GM19351 (cell line): ENCODE measurements around the gene ATP2A1.
"Not testable (repeated sequence)": the region's sequence is repeated elsewhere in the genome, so short reads cannot be mapped to it uniquely, and the experiment has no call there.

Experiments used
- ATAC-seq: cut with Tn5 transposase; IDR thresholded peaks from one replicate; pipeline ENCODE4 v1.9.1; 2021; ENCODE audit warnings: mild to moderate bottlenecking, moderate library complexity; ENCODE audit not compliant: unreplicated experiment

ATP2A1 gene

DNA sequence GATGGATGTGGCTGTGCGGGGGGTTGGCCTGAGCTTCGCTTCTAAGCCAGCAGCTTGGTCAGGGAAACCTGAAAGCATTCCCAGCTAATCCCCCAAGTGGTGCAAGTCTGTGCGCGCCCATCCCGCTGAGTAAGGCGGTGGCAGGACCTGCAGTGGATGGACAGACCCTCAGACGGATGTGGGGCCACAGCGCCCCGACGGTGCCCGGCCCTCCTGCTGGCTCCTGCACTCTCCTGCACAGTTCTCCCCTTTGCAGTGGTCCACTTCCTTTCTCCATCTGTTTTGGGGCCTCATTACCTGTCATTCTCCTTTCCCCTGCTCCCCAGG lies 2.3 kb downstream of the ATP2A1 start:
- ATAC-seq = no peak

DNA sequence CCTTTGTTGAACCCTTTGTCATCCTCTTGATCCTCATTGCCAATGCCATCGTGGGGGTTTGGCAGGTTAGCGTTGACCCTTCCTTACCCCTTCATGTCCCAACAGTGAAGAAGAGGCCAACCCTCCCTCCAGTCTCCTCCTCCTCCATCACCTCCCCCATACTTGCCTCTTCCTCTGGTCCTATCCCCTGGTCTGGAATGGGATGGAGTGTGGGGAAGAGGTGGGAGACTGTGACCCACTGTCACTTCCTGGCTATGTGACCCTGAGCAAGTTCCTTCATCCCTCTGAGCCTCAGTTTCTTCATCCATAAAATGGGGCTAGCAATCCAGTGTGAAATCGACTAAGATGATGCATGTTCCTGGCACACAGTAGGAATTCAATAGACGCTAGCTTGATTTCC lies 2.7 kb downstream of the ATP2A1 start:
- no peak for ATAC-seq

DNA sequence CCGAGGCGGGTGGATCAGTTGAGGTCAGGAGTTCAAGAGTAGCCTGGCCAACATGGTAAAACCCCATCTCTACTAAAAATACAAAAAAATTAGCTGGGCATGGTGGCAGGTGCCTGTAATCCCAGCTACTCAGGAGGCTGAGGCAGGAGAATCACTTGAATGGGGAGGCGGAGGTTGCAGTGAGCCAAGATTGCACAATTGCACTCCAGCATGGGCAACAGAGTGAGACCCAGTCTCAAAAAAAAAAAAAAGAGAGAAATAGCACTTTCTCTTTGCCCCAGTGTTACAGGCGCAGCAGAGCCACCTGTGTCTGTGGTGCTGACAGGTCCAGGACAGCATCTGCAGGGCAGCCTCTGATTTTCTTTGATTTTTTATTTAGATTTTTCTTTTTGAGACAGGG lies 3.3 kb downstream of the ATP2A1 start:
- ATAC-seq = not testable (repeated sequence)

DNA sequence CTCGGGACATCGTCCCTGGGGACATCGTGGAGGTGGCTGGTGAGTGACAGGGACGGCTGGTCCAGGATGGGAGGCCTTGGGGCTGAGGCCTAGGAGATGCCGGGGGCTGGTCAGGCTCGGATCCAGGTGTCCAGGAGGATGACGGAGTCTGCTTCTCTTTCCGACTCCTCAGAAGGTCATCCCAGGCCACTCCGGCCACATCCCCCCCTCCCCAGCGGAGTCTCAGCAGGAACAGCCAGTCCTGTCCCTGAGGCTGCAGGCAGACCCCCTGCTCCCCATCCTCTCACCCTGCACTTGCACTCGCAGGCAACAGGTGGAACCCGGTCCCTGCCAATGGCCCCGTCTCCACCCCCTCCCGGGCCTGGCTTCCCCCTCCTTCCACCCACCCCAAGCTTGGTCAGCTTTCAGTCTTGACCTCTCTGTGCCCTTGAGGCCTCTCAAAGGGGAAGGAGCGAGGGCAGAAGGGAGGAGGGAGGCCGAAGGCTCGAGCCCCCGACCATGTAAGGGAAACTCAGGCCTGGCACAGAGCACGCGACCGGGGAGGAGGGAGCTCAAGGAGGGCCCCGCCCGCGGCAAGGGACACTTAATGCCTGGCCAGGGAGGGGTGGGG lies 4.4 kb downstream of the ATP2A1 start:
- ATAC-seq = no peak

DNA sequence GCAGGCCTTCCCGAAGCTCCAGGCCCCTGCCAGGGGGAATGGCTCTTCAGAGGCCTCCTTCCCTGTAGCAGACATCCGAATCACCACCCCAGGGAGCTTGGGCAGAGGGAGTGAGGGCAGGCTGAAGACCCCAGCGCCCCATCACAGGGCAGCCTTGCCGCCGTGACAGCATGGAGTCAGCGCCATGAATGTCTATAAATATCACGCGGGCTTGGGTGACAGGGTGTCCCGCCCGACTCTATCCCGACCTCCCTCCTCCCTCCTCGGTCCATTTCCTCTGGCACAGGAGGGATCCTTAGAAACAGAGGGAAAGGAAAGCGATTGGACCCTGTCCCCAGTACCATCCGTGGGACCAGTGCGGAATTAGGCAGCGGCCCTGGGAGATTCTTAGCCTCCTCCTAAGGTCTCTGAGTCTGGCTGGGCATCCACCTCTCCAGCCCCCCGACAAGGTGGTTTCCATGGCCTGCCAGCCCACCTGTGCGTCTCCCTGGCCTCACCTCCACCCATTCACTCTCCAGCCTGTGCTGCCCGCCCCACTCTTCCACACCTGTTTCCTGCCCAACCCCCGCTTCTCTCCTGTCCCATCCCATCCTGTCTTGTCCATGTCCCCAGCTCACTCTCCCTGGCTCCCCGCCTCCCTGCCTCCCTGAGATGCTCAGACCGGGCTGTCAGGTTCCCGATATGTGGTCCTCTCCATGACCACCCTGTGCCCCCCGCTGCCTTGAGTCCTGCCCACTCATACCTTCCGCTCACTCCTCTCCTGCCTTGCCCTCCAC lies 5.1 kb downstream of the ATP2A1 start:
- ATAC-seq = no peak

DNA sequence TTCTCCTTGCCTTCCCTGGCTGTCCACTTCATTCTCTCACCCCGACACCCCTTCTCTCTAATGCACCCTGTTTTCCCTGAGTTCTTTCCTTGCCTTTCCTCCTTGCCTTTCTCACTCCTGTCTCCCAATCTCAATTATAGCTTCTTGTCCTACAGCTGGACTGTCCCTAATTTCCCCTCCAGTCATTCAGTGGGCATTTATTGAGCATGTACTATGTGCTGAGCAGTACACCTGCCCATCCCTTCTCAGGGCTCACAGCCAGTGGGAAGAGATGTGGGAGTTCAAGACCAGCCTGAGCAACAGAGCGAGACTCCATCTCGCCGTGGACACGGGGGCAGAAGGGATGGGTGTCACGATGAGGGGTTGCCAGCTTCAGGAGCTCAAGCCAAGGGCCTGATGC lies 5.8 kb downstream of the ATP2A1 start:
- no peak for ATAC-seq

DNA sequence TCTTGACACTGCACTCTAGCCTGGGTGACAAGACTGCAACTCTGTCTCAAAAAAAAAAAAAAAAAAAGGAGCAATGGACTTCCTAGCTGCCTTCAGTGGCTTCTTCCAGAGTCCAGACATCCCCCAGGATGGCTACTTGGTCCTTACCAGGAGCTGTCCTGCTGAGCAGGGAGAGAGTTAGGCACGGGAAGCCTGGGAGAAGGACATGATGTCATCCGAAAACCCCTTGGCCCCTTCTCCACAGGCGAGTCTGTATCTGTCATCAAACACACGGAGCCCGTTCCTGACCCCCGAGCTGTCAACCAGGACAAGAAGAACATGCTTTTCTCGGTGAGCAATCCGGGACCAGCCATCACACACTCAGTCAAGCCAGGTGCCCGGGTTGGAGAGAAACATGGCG lies 8.7 kb downstream of the ATP2A1 start:
- ATAC-seq = no peak

GRCh38 chr16:28890355-28890754 lies 12.1 kb downstream of the ATP2A1 start:
- ATAC-seq = not testable (repeated sequence)

GRCh38 chr16:28891964-28892890 lies 13.9 kb downstream of the ATP2A1 start:
- no peak for ATAC-seq

DNA sequence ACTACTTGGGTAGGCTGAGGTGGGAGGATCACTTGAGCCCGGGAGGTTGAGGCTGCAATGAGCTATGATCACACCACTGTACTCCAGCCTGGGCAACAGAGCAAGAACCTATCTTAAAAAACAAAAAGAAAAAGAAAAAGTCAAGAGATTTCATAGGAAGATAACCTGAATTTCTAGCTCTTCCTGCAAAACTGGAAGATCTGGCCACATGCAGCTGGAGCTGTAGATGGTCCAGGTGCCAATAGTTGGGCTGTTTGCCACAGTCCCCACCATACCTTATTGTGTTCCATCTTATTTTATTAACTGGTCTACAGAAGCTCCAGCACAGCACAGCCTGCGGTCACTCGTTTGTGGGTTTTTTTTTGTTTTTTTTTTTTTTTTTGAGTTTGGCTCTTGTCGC lies 15.0 kb downstream of the ATP2A1 start:
- no peak for ATAC-seq

DNA sequence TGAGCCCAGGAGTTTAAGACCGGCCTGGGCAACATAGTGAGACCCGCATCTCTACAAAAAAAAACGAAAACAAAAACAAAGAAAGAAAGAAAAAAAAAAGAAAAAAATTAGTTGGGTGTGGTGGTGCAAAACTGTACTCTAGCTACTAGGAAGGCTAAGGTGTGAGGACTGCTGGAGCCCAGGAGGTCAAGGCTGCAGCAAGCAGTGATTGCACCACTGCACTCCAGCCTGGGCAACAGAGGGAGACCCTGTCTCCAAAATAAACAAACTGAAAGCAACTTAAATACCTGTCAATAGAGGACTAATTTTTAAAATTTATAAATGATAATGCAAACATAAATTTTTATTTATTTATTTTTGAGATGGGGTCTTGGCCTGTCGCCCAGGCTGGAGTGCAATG lies 17.3 kb downstream of the ATP2A1 start:
- no peak for ATAC-seq

GRCh38 chr16:28897826-28898225 lies 19.5 kb downstream of the ATP2A1 start:
- no peak for ATAC-seq

GRCh38 chr16:28898266-28898665 lies 20.0 kb downstream of the ATP2A1 start:
- no peak for ATAC-seq

GRCh38 chr16:28898942-28899341 lies 20.7 kb downstream of the ATP2A1 start:
- no peak for ATAC-seq

- no peak for ATAC-seq
These were observed 21.7 kb downstream of the ATP2A1 start for GRCh38 chr16:28899882-28900590.

GRCh38 chr16:28900601-28901000 lies 22.3 kb downstream of the ATP2A1 start:
- ATAC-seq = no peak

DNA sequence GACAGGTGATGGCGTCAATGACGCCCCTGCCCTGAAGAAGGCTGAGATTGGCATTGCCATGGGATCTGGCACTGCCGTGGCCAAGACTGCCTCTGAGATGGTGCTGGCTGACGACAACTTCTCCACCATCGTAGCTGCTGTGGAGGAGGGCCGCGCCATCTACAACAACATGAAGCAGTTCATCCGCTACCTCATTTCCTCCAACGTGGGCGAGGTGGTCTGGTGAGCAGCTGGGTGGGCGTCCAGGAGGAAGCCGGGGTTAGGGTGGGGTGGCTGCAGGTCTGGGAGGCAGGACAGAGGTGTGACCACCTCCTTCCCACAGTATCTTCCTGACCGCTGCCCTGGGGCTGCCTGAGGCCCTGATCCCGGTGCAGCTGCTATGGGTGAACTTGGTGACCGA lies 23.6 kb downstream of the ATP2A1 start:
- ATAC-seq = no peak

- ATAC-seq = no peak
These were observed 24.6 kb downstream of the ATP2A1 start for GRCh38 chr16:28902909-28903308.

- ATAC-seq = no peak
These were observed 25.2 kb downstream of the ATP2A1 start for GRCh38 chr16:28903344-28904042.

GRCh38 chr16:28904363-28904762 lies 26.1 kb downstream of the ATP2A1 start:
- no peak for ATAC-seq

- no peak for ATAC-seq
These were observed 26.5 kb downstream of the ATP2A1 start for GRCh38 chr16:28904828-28905227.
